ENCODE data around the gene TMEM69. TPM values are rescaled to one million over a fixed set of nuclear protein-coding genes. Genes with fewer than 3 reads are reported as not detected.
"Not testable (repeated sequence)": the region's sequence is repeated elsewhere in the genome, so short reads cannot be mapped to it uniquely, and the experiment has no call there.

Gene TMEM69
- total RNA-seq, 4 donors from 2014 or later = 10.2 to 28.6 (median 15.4) TPM

DNA sequence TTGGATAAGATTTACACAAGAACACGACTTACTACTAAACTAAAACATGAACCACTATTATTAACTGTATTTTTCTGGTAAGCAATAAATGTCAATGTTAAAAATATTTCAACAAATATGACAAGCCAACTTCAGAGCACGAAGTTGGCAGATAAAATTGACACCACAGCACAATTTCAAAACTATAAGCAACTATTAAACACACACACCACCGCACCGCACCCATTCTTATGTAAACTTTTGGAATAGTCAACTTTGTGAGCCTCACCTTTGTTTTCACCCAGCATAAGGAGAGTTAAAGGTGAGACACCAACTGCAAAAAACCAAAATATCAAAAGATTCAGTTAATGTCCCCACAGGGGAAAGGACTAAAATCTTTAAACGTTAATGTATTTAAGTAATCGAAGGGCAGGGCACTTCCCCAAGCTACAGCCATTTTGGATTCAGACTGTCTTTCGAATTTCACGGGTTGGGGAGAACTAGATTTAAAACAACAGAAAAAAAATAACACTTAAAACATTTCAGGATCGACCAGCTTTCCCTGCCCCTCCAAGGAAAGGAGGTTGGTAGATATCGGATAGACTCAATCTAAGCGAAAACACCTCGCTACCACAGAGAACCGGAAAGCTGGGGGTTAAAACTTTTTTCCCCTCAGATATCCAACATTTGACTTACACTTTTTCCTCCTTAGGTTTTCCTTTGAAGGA lies 2.5 kb upstream of the TMEM69 start:
- Histone ChIP-seq H3K4me1 (peaks cover 4 to 65% (median 16%) of the 10 kb centered on the region in 4 donors), H3K4me3 (peak overlapping the region; percentile 75 to 94 (median 89)), H3K27ac (peak overlapping the region; percentile 95 to 99 (median 97)), H3K27me3 (no peaks in the 10 kb centered on the region), H3K36me3 (no peaks in the 10 kb centered on the region), H3K9me3 (no peaks in the 10 kb centered on the region)
- WGBS, 2 donors = 1% methylated on average over 13 of the region's 13 CpGs
- DNase-seq (ENCODE audit: low spot score in 2 of 2) = peak in 1 of 2 donors; percentile 6
- TF ChIP-seq EP300 (IDR thresholded peaks at IDR 0.05) (no peak), POLR2A (IDR thresholded peaks at IDR 0.05) (no peak)
- TF ChIP-seq, protein P1, sequence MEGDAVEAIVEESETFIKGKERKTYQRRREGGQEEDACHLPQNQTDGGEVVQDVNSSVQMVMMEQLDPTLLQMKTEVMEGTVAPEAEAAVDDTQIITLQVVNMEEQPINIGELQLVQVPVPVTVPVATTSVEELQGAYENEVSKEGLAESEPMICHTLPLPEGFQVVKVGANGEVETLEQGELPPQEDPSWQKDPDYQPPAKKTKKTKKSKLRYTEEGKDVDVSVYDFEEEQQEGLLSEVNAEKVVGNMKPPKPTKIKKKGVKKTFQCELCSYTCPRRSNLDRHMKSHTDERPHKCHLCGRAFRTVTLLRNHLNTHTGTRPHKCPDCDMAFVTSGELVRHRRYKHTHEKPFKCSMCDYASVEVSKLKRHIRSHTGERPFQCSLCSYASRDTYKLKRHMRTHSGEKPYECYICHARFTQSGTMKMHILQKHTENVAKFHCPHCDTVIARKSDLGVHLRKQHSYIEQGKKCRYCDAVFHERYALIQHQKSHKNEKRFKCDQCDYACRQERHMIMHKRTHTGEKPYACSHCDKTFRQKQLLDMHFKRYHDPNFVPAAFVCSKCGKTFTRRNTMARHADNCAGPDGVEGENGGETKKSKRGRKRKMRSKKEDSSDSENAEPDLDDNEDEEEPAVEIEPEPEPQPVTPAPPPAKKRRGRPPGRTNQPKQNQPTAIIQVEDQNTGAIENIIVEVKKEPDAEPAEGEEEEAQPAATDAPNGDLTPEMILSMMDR (IDR thresholded peaks at IDR 0.05) = no peak

DNA sequence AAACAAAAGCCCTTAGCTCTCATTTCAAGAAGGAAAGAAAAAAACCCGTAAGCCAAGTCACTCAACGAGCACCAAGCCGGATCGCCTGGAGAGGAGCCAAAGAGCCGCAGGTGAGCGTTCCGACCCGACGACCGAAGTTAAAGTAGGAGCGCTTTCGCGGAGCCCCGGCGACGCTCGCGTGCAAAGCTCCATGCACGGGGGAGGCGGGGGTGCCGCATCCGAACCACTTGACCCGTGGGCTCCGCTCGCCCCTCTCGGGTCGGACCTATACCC lies 2.0 kb upstream of the TMEM69 start:
- Histone ChIP-seq H3K27ac (peak overlapping the region; percentile 95 to 99 (median 97)), H3K4me3 (peak overlapping the region; percentile 75 to 94 (median 89)), H3K9me3 (no peaks in the 10 kb centered on the region), H3K36me3 (peaks cover 0 to 3% (median 0%) of the 10 kb centered on the region in 3 donors), H3K4me1 (peaks cover 3 to 60% (median 15%) of the 10 kb centered on the region in 4 donors), H3K27me3 (no peaks in the 10 kb centered on the region)
- WGBS, 2 donors = 0 to 1% methylated on average over 25 to 27 of the region's 27 CpGs
- TF ChIP-seq POLR2A (IDR thresholded peaks at IDR 0.05) (no peak), EP300 (IDR thresholded peaks at IDR 0.05) (no peak)
- TF ChIP-seq, protein P1 (IDR thresholded peaks at IDR 0.05) = no peak
- peak; percentile 49 to 52 for DNase-seq (ENCODE audit: low spot score in 2 of 2)

DNA sequence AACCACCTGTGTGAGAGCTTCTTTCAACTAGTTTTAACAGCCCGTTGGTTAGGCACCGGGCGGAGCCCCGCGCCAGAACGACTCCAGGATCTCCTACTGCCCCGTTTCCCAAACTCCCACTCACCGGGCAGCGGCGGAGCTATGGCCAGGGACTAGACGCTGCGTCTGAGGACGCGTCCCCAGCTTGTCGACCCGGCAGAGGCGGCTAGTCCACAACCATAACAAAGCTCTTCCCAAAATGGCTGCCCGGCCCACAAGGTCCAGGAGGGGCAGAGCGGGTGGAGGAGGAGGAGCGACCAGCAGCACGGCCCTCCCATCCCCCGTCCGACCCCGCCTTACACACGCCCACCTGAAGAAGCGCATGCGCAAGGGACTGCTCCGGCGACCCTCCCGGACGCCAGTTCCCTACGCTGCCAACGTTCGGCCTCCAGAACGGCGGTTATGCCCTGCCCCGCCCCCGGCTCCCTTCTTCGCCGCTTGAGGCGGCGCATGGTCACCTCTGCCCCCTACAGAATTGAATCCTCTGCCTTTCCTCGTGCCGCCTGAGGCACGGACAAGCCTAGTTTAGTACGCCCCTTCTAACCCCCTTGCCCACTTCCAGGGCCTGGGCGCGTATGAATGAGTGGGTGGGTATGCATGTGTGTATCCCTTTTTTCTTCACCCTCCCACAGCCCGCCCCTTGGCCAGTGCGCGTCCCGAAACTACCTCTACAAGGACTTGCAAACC lies 1.5 kb upstream of the TMEM69 start, which contains the start of gene GPBP1L1:
Gene GPBP1L1 (minus strand): TSS at position 246 of the 726 bp plus-strand sequence. CDS start 27,446 bp downstream, outside the sequence.
- Histone ChIP-seq H3K36me3 (peaks cover 0 to 8% (median 0%) of the 10 kb centered on the region in 3 donors), H3K9me3 (no peaks in the 10 kb centered on the region), H3K4me3 (peak within 1 kb of the TSS; percentile 75 to 94 (median 89)), H3K27me3 (no peaks in the 10 kb centered on the region), H3K27ac (peak within 1 kb of the TSS; percentile 95 to 99 (median 97)), H3K4me1 (peaks cover 3 to 55% (median 13%) of the 10 kb centered on the region in 4 donors)
- peak; percentile 92 to 95 for DNase-seq (ENCODE audit: low spot score in 2 of 2)
- TF ChIP-seq, protein P1 (IDR thresholded peaks at IDR 0.05) = peak in 1 of 5 experiments; percentile 29
- TF ChIP-seq POLR2A (IDR thresholded peaks at IDR 0.05) (peak; percentile 9 to 85), EP300 (IDR thresholded peaks at IDR 0.05) (peak; percentile 9 to 94)
- WGBS, 2 donors = 0% methylated on average over 33 to 43 of the region's 52 CpGs

DNA sequence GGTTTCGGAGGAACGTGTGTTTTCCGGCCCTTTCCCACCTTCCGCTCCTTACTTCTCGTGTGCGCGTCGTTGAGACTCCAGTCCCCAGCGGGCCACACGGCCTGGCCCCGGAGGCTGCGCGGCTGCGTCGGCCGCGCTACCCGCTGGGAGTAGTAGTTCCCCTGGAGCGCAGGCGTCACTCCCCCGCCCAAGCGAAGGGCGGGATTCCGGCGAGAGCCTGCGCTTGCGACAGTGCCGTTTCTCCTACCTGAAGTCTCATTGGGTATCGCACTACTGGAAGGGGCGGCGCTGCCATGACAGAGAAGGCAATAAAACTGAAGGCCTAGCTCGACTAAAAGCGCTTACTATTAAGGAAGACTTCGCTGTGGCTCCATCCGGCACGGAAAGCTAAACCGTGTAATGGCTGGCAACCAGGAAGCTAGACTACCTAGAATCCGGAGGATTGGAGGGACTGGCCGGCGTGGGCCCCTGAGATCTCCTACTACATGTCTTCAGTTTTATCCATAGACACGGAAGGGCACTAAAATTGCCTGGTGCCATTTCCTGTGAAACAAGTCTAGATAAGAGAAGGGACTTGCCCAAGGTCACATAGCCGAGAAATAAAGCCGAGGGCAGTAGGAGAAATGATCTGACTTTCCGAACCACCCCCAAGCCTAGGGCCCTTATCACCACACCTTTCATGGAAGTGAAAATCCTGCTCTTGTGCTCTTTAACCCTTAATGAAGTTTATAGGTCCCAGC lies 797 bp upstream of the TMEM69 start:
- Histone ChIP-seq H3K4me1 (peaks cover 0 to 48% (median 9%) of the 10 kb centered on the region in 4 donors), H3K36me3 (peaks cover 0 to 15% (median 0%) of the 10 kb centered on the region in 3 donors), H3K27me3 (no peaks in the 10 kb centered on the region), H3K27ac (peak overlapping the region; percentile 95 to 99 (median 97)), H3K4me3 (peak overlapping the region; percentile 75 to 94 (median 89)), H3K9me3 (no peaks in the 10 kb centered on the region)
- DNase-seq (ENCODE audit: low spot score in 2 of 2) = peak; percentile 95 to 96
- 1% methylated on average over 34 to 40 of the region's 44 CpGs for WGBS, 2 donors
- TF ChIP-seq EP300 (IDR thresholded peaks at IDR 0.05) (peak; percentile 39 to 96), POLR2A (IDR thresholded peaks at IDR 0.05) (peak; percentile 70 to 86)
- TF ChIP-seq, protein P1 (IDR thresholded peaks at IDR 0.05) = no peak

DNA sequence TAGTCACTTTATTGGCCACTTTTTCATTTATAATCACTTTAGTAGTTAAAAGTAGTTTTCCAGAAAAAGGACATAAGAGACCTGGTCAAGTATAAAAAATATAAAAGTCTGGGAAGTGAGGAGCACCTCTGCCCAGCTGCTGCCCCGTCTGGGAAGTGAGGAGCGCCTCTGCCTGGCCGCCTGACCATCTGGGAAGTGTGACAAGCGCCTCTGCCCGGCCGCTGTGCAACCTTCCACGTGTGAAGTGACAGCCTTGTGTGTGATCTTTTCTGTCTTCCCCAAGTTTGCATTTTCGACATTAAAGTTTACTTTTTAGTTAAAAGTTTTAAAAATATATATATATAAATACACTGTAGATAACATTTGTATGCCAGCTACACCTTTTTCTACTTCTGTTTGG lies 5.8 kb downstream of the TMEM69 start:
- Histone ChIP-seq H3K4me1 (peaks cover 0 to 16% (median 3%) of the 10 kb centered on the region in 4 donors), H3K36me3 (peaks cover 0 to 71% (median 0%) of the 10 kb centered on the region in 3 donors)

More for the DNA sequence above, 5.8 kb downstream of the TMEM69 start:
- not testable (repeated sequence) for H3K9me3 ChIP-seq; H3K27ac ChIP-seq; H3K27me3 ChIP-seq; H3K4me3 ChIP-seq; DNase-seq (ENCODE audit: low spot score in 2 of 2)
- WGBS, 2 donors = 79 to 82% methylated on average over 8 of the region's 8 CpGs

Measured in tibial nerve (tissue), 4 donors.